ACC112 (cell line): Measurements from ENCODE around the gene ZG16B.
A peak's percentile ranks its signal among the peaks of the same experiment; 100 is the strongest.

ENCODE experiments used
- H2AFZ ChIP-seq: fragments of 200-600 bp; sonication (generic); one replicate; pipeline ENCODE4 v1.6.0; 2017; ENCODE audit warnings: antibody characterized with exemption, low read length; ENCODE audit not compliant: unreplicated experiment
- H3K27ac ChIP-seq: fragments of 200-600 bp; sonication (generic); 2 replicates; pipeline ENCODE4 v1.5.1; 2014; ENCODE audit warnings: low read depth, mild to moderate bottlenecking, antibody characterized with exemption, low read length, moderate library complexity
- H3K27me3 ChIP-seq: fragments of 200-600 bp; sonication (generic); 2 replicates; pipeline ENCODE4 v1.6.1; 2014; ENCODE audit warnings: mild to moderate bottlenecking, antibody characterized with exemption, low read length, moderate library complexity, mixed read lengths; ENCODE audit not compliant: insufficient read depth
- H3K36me3 ChIP-seq: fragments of 200-600 bp; sonication (generic); 2 replicates; pipeline ENCODE4 v1.6.1; 2016; ENCODE audit warnings: mild to moderate bottlenecking, antibody characterized with exemption, low read length, moderate library complexity, mixed read lengths; ENCODE audit not compliant: insufficient read depth
- H3K4me1 ChIP-seq: fragments of 200-600 bp; sonication (generic); one replicate; pipeline ENCODE4 v1.6.1; 2016; ENCODE audit warnings: low read length, mixed read lengths; ENCODE audit not compliant: insufficient read depth, unreplicated experiment, control insufficient read depth
- H3K4me3 ChIP-seq: fragments of 200-600 bp; sonication (generic); 2 replicates; pipeline ENCODE4 v1.5.1; 2014; ENCODE audit warnings: mild to moderate bottlenecking, low read depth, low read length
- H3K79me2 ChIP-seq: fragments of 200-600 bp; sonication (generic); one replicate; pipeline ENCODE4 v1.6.0; 2016; ENCODE audit warnings: low read length; ENCODE audit not compliant: control insufficient read depth, unreplicated experiment, insufficient read depth

ZG16B gene

GRCh38 chr16:2857451-2858244 lies 27.5 kb downstream of the ZG16B start, which contains the start of gene PRSS22:
PRSS22 (minus strand) TSS chr16:2858170; CDS start chr16:2858104, 66 bp downstream.
- Histone ChIP-seq H3K27me3 (peaks cover 7% of the 10 kb centered on the region; the same call in 1 of the 2 replicates), H2AFZ (peak within 1 kb of the TSS; percentile 29), H3K36me3 (no peaks in the 10 kb centered on the region), H3K4me3 (peak within 1 kb of the TSS; percentile 38; the same call in 1 of the 2 replicates), H3K27ac (no peak within 1 kb of the TSS), H3K4me1 (no peaks in the 10 kb centered on the region), H3K79me2 (no peaks in the 10 kb centered on the region)

- no peak overlapping the region for H2AFZ ChIP-seq
- H3K79me2 ChIP-seq = no peaks in the 10 kb centered on the region
These were observed 28.3 kb downstream of the ZG16B start for GRCh38 chr16:2858245-2859025.

GRCh38 chr16:2859686-2860265 lies 29.7 kb downstream of the ZG16B start:
- no peaks in the 10 kb centered on the region for H3K36me3 ChIP-seq
- no peaks in the 10 kb centered on the region for H3K4me1 ChIP-seq
- H2AFZ ChIP-seq = no peak overlapping the region
- H3K27ac ChIP-seq = no peak overlapping the region
- H3K27me3 ChIP-seq = peaks cover 7% of the 10 kb centered on the region; the same call in 1 of the 2 replicates
- no peaks in the 10 kb centered on the region for H3K79me2 ChIP-seq
- H3K4me3 ChIP-seq = no peak overlapping the region

More at GRCh38 chr16:2858245-2859025, 28.3 kb downstream of the ZG16B start:
- peaks cover 7% of the 10 kb centered on the region; the same call in 1 of the 2 replicates for H3K27me3 ChIP-seq
- no peak overlapping the region for H3K4me3 ChIP-seq
- H3K36me3 ChIP-seq = no peaks in the 10 kb centered on the region
- H3K4me1 ChIP-seq = no peaks in the 10 kb centered on the region
- H3K27ac ChIP-seq = no peak overlapping the region

- Histone ChIP-seq H3K27ac (no peak overlapping the region), H3K36me3 (no peaks in the 10 kb centered on the region), H3K4me1 (no peaks in the 10 kb centered on the region), H3K27me3 (peaks cover 7% of the 10 kb centered on the region; the same call in 1 of the 2 replicates), H3K79me2 (no peaks in the 10 kb centered on the region), H2AFZ (no peak overlapping the region), H3K4me3 (no peak overlapping the region)
These were observed 30.9 kb downstream of the ZG16B start for GRCh38 chr16:2860826-2861567.

GRCh38 chr16:2865651-2866050 lies 35.5 kb downstream of the ZG16B start:
- Histone ChIP-seq H3K27ac (no peak overlapping the region), H3K27me3 (no peaks in the 10 kb centered on the region), H3K36me3 (no peaks in the 10 kb centered on the region), H3K4me1 (peaks cover 7% of the 10 kb centered on the region), H3K4me3 (no peak overlapping the region), H3K79me2 (no peaks in the 10 kb centered on the region), H2AFZ (no peak overlapping the region)

GRCh38 chr16:2866431-2866830 lies 36.3 kb downstream of the ZG16B start:
- H3K27me3 ChIP-seq = no peaks in the 10 kb centered on the region

GRCh38 chr16:2867661-2867986 lies 37.5 kb downstream of the ZG16B start:
- Histone ChIP-seq H3K27ac (peak overlapping the region; percentile 93), H3K4me3 (peak overlapping the region; percentile 83), H3K4me1 (peaks cover 7% of the 10 kb centered on the region), H3K36me3 (no peaks in the 10 kb centered on the region), H3K27me3 (no peaks in the 10 kb centered on the region), H3K79me2 (no peaks in the 10 kb centered on the region), H2AFZ (peak overlapping the region; percentile 97)

More at GRCh38 chr16:2866431-2866830, 36.3 kb downstream of the ZG16B start:
- Histone ChIP-seq H3K79me2 (no peaks in the 10 kb centered on the region), H3K27ac (no peak overlapping the region), H3K4me3 (no peak overlapping the region), H3K36me3 (no peaks in the 10 kb centered on the region), H2AFZ (no peak overlapping the region), H3K4me1 (peaks cover 7% of the 10 kb centered on the region)

- Histone ChIP-seq H3K27me3 (no peaks in the 10 kb centered on the region), H2AFZ (peak overlapping the region; percentile 97), H3K27ac (peak overlapping the region; percentile 93)
These were observed 38.1 kb downstream of the ZG16B start for GRCh38 chr16:2867987-2868789.

GRCh38 chr16:2871926-2872325 lies 41.8 kb downstream of the ZG16B start:
- Histone ChIP-seq H3K36me3 (no peaks in the 10 kb centered on the region), H3K79me2 (no peaks in the 10 kb centered on the region), H3K27ac (no peak overlapping the region), H3K27me3 (no peaks in the 10 kb centered on the region), H3K4me3 (no peak overlapping the region), H2AFZ (no peak overlapping the region), H3K4me1 (peaks cover 11% of the 10 kb centered on the region)

More at GRCh38 chr16:2867987-2868789, 38.1 kb downstream of the ZG16B start:
- peaks cover 10% of the 10 kb centered on the region for H3K4me1 ChIP-seq
- no peaks in the 10 kb centered on the region for H3K79me2 ChIP-seq
- no peaks in the 10 kb centered on the region for H3K36me3 ChIP-seq
- peak overlapping the region; percentile 83 for H3K4me3 ChIP-seq
